HuH-7 (cell line): ENCODE data around the gene TTC14.
A peak's percentile ranks its signal among the peaks of the same experiment; 100 is the strongest.
"Not testable (repeated sequence)": the region's sequence is repeated elsewhere in the genome, so short reads cannot be mapped to it uniquely, and the experiment has no call there.

Source experiments
- DNase-seq: peaks from one replicate; pipeline ENCODE4 v3.0.0; 2011; ENCODE audit warnings: low spot score

Gene TTC14

GRCh38 chr3:180601688-180602666, at the start of gene TTC14:
Gene TTC14, plus strand, starts transcription at chr3:180602163. Its CDS starts 99 bp downstream, at chr3:180602262.
- DNase-seq: peak; percentile 87

- DNase-seq: peak; percentile 2
Observed at GRCh38 chr3:180563406-180563805, 38.6 kb upstream of the TTC14 start.

GRCh38 chr3:180564676-180565075, 37.3 kb upstream of the TTC14 start:
- no peak for DNase-seq

- DNase-seq: no peak
Observed at GRCh38 chr3:180570238-180570637, 31.7 kb upstream of the TTC14 start.

- no peak for DNase-seq
Observed at GRCh38 chr3:180571831-180572598, 29.9 kb upstream of the TTC14 start.

- no peak for DNase-seq
Observed at GRCh38 chr3:180575571-180575970, 26.4 kb upstream of the TTC14 start.

GRCh38 chr3:180580934-180581333, 21.0 kb upstream of the TTC14 start:
- DNase-seq: no peak

GRCh38 chr3:180590396-180590795, 11.6 kb upstream of the TTC14 start:
- no peak for DNase-seq

- DNase-seq: not testable (repeated sequence)
Observed at GRCh38 chr3:180593631-180594030, 8.3 kb upstream of the TTC14 start.

- DNase-seq: no peak
Observed at GRCh38 chr3:180594631-180595558, 7.1 kb upstream of the TTC14 start.

GRCh38 chr3:180595559-180595935, 6.4 kb upstream of the TTC14 start:
- DNase-seq: no peak

- DNase-seq: no peak
Observed at GRCh38 chr3:180600473-180600872, 1.5 kb upstream of the TTC14 start.

GRCh38 chr3:180611006-180611405, 9.0 kb downstream of the TTC14 start:
- no peak for DNase-seq

GRCh38 chr3:180612364-180612763, 10.4 kb downstream of the TTC14 start:
- no peak for DNase-seq

- no peak for DNase-seq
Observed at GRCh38 chr3:180615954-180616353, 14.0 kb downstream of the TTC14 start.

- no peak for DNase-seq
Observed at GRCh38 chr3:180617049-180617448, 15.1 kb downstream of the TTC14 start.

GRCh38 chr3:180618563-180618962, 16.6 kb downstream of the TTC14 start:
- DNase-seq: not testable (repeated sequence)

GRCh38 chr3:180619723-180620122, 17.8 kb downstream of the TTC14 start:
- DNase-seq: no peak

GRCh38 chr3:180624714-180625113, 22.8 kb downstream of the TTC14 start:
- no peak for DNase-seq

- no peak for DNase-seq
Observed at GRCh38 chr3:180626844-180627243, 24.9 kb downstream of the TTC14 start.

- DNase-seq: no peak
Observed at GRCh38 chr3:180630371-180630770, 28.4 kb downstream of the TTC14 start.

- no peak for DNase-seq
Observed at GRCh38 chr3:180631317-180631716, 29.4 kb downstream of the TTC14 start.
